Sigmoid colon (tissue), 7 donors: ENCODE data around the gene PPP4R3B. TPM values are rescaled to one million over a fixed set of nuclear protein-coding genes. Genes with fewer than 3 reads are reported as not detected.

Experiments used
- DNase-seq: peaks from one replicate; pipeline ENCODE4 v3.0.0-alpha.2; 2019
- H3K27ac ChIP-seq, 4 donors: fragments of 200-600 bp; sonication (generic); one replicate each; pipeline ENCODE4 v1.5.1; 2016 to 2019; ENCODE audit warnings: mild to moderate bottlenecking in 1 of 4
- H3K27me3 ChIP-seq, 3 donors: fragments of 200-600 bp; sonication (generic); one replicate each; pipeline ENCODE4 v1.5.1; 2019; ENCODE audit warnings: mild to moderate bottlenecking in 1 of 3
- H3K36me3 ChIP-seq, 4 donors: fragments of 200-600 bp; sonication (generic); one replicate each; pipeline ENCODE4 v1.5.1; 2016 to 2019
- H3K4me1 ChIP-seq, 4 donors: fragments of 200-600 bp; sonication (generic); one replicate each; pipeline ENCODE4 v1.5.1; 2017 to 2019
- H3K4me3 ChIP-seq, 4 donors: fragments of 200-600 bp; sonication (generic); one replicate each; pipeline ENCODE4 v1.5.1; 2017 to 2019; ENCODE audit warnings: mild to moderate bottlenecking in 2 of 4, moderate library complexity in 1 of 4
- H3K9me3 ChIP-seq, 4 donors: fragments of 200-600 bp in 3 of 4; sonication (generic) in 3 of 4; one replicate each; pipeline versions ENCODE4 v1.5.1 to v1.6.1; 2013 to 2019
- EP300 ChIP-seq, 4 donors: sonication (generic); formaldehyde crosslinking; IDR thresholded peaks; one replicate each; pipeline ENCODE4 v1.6.1; 2017; ENCODE audit warnings: antibody characterized with exemption in 4 of 4
- POLR2A ChIP-seq, 2 donors: fragments of 450-650 bp; IDR thresholded peaks; one replicate each; pipeline ENCODE4 v1.6.1; 2016; ENCODE audit warnings: antibody characterized with exemption in 2 of 2, mild to moderate bottlenecking in 2 of 2, moderate library complexity in 2 of 2
- POLR2AphosphoS5 ChIP-seq, 4 donors: sonication (generic); formaldehyde crosslinking; IDR thresholded peaks; one replicate each; pipeline ENCODE4 v1.6.1; 2017; ENCODE audit warnings: antibody characterized with exemption in 4 of 4
- WGBS, 2 donors: extraction: QIAGEN DNeasy Blood & Tissue Kit; methylation state at CpG; one replicate each; pipeline ENCODE4 v1.1.7; 2013; 5-methylcytosine and 5-hydroxymethylcytosine counted together
- intact Hi-C: fragments of 100-400 bp; cut with DNase I; formaldehyde crosslinking; loops from one replicate; pipeline ENCODE4 v1.15.1; 2023
- polyA plus RNA-seq, 3 donors: library from polyadenylated mRNA; stranded (reverse); fragments of 200-250 nt; gene quantifications; one replicate each; pipeline ENCODE4 v1.2.3, GENCODE V29; 2013
- total RNA-seq, 4 donors: library from RNA; depleted of rRNA; stranded (reverse); fragments of >200 nt; gene quantifications; one replicate each; pipeline ENCODE4 v1.1.0, GENCODE V29; 2016
- TF ChIP-seq, protein P1 (sequence below), 4 experiments: fragments of 450-650 bp in 3 of 4; fragments of 200-600 bp in 1 of 4; IDR thresholded peaks; one replicate each; pipeline ENCODE4 v1.5.1; 2016 to 2019; ENCODE audit warnings: antibody characterized with exemption in 4 of 4, mild to moderate bottlenecking in 3 of 4, moderate library complexity in 2 of 4
- donor health status: healthy with polysubstance abuse.
- donor health status: Bipolar disorder and iron deficiency.
- donor health status: healthy.

Gene PPP4R3B
- total and polyA plus RNA-seq, 7 donors, result 29.4 to 88.5 (median 75.8) TPM

DNA sequence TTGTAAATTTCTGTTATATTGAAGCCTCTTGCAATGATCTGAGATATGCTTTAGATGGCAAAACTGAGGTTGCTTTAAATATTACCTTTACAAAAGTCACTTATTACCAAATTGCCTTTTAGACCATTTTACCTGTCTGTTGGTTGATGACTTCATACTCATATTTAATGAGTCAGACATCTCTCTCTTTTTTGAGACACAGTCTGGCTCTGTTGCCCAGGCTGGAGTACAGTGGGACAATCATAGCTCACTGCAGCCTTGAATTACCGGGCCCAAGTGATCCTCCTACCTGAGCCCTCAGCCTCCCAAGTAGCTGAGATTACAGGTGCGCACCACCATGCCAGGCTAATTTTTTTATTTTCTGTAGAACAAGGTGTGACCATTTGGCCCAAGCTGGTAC lies 11.5 kb upstream of the PPP4R3B start:
- no peaks in the 10 kb centered on the region for H3K27me3 ChIP-seq
- H3K36me3 ChIP-seq, result peaks cover 0 to 23% (median 0%) of the 10 kb centered on the region in 4 donors
- no peaks in the 10 kb centered on the region for H3K4me1 ChIP-seq
- H3K27ac ChIP-seq, result no peak overlapping the region
- TF ChIP-seq EP300 (IDR thresholded peaks at IDR 0.05) (no peak), POLR2AphosphoS5 (IDR thresholded peaks at IDR 0.05) (no peak), POLR2A (IDR thresholded peaks at IDR 0.05) (no peak)
- TF ChIP-seq, protein P1, sequence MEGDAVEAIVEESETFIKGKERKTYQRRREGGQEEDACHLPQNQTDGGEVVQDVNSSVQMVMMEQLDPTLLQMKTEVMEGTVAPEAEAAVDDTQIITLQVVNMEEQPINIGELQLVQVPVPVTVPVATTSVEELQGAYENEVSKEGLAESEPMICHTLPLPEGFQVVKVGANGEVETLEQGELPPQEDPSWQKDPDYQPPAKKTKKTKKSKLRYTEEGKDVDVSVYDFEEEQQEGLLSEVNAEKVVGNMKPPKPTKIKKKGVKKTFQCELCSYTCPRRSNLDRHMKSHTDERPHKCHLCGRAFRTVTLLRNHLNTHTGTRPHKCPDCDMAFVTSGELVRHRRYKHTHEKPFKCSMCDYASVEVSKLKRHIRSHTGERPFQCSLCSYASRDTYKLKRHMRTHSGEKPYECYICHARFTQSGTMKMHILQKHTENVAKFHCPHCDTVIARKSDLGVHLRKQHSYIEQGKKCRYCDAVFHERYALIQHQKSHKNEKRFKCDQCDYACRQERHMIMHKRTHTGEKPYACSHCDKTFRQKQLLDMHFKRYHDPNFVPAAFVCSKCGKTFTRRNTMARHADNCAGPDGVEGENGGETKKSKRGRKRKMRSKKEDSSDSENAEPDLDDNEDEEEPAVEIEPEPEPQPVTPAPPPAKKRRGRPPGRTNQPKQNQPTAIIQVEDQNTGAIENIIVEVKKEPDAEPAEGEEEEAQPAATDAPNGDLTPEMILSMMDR (IDR thresholded peaks at IDR 0.05), result no peak
- intact Hi-C loops, result no loop called here
- H3K4me3 ChIP-seq, result no peak overlapping the region
- 73 to 87% methylated on average over 2 of the region's 2 CpGs for WGBS, 2 donors
- no peak for DNase-seq
- no peaks in the 10 kb centered on the region for H3K9me3 ChIP-seq

DNA sequence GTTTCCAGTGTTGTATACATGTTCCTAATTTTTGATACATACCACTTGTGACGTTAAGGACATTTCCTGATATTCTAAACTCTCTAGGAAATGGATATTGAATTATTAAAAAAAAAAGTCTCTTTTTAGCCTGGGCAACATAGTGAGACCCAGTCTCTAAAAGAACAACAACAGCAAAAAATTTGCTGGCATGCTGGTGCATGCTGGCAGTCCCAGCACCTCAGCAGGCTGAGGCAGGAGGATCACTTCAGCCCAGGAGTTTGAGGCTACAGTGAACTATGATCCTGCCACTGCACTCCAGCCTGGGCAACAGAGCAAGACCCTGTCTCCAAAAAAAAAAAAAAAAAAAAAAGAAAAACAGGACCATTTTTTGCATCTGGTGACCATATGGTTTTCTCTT lies 10.5 kb upstream of the PPP4R3B start:
- Histone ChIP-seq H3K9me3 (no peaks in the 10 kb centered on the region), H3K4me1 (no peaks in the 10 kb centered on the region), H3K27ac (no peak overlapping the region), H3K36me3 (peaks cover 0 to 14% (median 0%) of the 10 kb centered on the region in 4 donors), H3K4me3 (no peak overlapping the region), H3K27me3 (no peaks in the 10 kb centered on the region)
- WGBS, 2 donors, result 90 to 95% methylated on average over 1 of the region's 1 CpG
- intact Hi-C loops, result no loop called here
- DNase-seq, result no peak
- TF ChIP-seq EP300 (IDR thresholded peaks at IDR 0.05) (no peak), POLR2A (IDR thresholded peaks at IDR 0.05) (no peak), POLR2AphosphoS5 (IDR thresholded peaks at IDR 0.05) (no peak)
- TF ChIP-seq, protein P1 (IDR thresholded peaks at IDR 0.05), result no peak

DNA sequence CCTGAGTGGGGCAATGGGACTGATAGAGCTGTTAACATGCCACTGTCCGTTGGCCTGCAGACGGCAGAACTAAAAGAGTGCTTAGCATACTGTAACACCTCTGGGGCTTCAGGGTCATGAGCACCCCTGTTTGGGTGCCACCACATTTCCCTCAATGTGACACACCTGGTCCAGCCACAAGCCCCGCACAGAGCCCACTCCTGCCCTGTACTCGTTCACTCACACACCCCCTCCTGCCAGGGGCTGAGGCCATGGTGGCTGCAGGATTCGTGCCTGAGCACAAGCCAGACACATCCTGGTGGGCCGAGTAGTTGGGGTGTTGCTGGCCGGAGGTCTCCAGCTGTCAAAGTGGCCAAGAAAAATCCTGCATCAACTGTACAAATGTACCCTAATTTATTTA lies 4.4 kb upstream of the PPP4R3B start:
- intact Hi-C loops, result no loop called here
- TF ChIP-seq POLR2A (IDR thresholded peaks at IDR 0.05), result no peak
- TF ChIP-seq EP300 (IDR thresholded peaks at IDR 0.05), result no peak
- TF ChIP-seq POLR2AphosphoS5 (IDR thresholded peaks at IDR 0.05), result no peak
- TF ChIP-seq, protein P1 (IDR thresholded peaks at IDR 0.05), result no peak
- Histone ChIP-seq H3K4me3 (no peak overlapping the region), H3K27ac (no peak overlapping the region), H3K9me3 (no peaks in the 10 kb centered on the region), H3K36me3 (no peaks in the 10 kb centered on the region), H3K4me1 (peaks cover 0 to 28% (median 19%) of the 10 kb centered on the region in 4 donors), H3K27me3 (no peaks in the 10 kb centered on the region)
- WGBS, 2 donors, result 94% methylated on average over 7 of the region's 7 CpGs
- DNase-seq, result no peak

DNA sequence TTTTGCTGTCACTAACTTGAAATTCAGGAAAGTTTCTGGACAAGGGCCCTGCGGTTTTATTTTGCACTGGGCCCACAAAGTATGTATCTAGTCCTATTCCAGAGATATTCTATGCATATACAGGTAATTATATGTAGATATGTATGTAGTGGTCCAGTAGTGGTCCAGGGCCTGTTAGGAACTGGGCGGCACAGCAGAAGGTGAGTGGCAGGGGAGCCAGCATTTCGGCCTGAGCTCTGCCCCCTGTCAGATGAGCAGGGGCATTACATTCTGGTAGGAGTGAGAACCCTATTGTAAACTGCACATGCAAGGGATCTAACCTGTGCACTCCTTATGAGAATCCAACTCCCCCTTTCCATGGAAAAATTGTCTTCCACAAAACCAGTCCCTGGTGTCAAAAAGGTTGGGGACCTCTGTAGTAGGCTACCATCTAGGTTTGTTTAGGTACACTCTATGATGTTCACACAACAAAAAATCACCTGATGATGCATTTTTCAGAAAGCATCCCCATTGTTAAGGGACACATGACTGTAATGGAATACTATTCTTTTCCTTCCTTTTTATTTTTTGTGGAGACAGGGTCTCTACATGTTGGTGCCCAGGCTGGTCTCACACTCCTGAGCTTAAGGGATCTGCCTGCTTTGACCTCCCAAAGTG lies 2.8 kb upstream of the PPP4R3B start:
- TF ChIP-seq, protein P1 (IDR thresholded peaks at IDR 0.05), result no peak
- no peak for TF ChIP-seq EP300 (IDR thresholded peaks at IDR 0.05)
- TF ChIP-seq POLR2AphosphoS5 (IDR thresholded peaks at IDR 0.05), result no peak
- TF ChIP-seq POLR2A (IDR thresholded peaks at IDR 0.05), result no peak
- Histone ChIP-seq H3K27ac (no peak overlapping the region), H3K36me3 (peaks cover 0 to 1% (median 0%) of the 10 kb centered on the region in 4 donors), H3K4me3 (no peak overlapping the region), H3K27me3 (no peaks in the 10 kb centered on the region), H3K9me3 (no peaks in the 10 kb centered on the region), H3K4me1 (peaks cover 0 to 40% (median 29%) of the 10 kb centered on the region in 4 donors)
- WGBS, 2 donors, result 42 to 77% methylated on average over 3 of the region's 3 CpGs
- intact Hi-C loops, result no loop called here
- no peak for DNase-seq
